Vagina (tissue), 2 donors: ENCODE measurements around the gene NKD2.

Experiments used
- POLR2A ChIP-seq, 2 donors: fragments of 450-650 bp; IDR thresholded peaks; one replicate each; pipeline ENCODE4 v1.6.1; 2017; ENCODE audit warnings: antibody characterized with exemption in 2 of 2, mild to moderate bottlenecking in 2 of 2, moderate library complexity in 2 of 2
- POLR2AphosphoS5 ChIP-seq, 2 donors: sonication (generic); formaldehyde crosslinking; IDR thresholded peaks; one replicate each; pipeline ENCODE4 v1.9.0; 2017; ENCODE audit warnings: antibody characterized with exemption in 2 of 2, mild to moderate bottlenecking in 2 of 2, low read depth in 1 of 2; ENCODE audit not compliant: insufficient read depth in 1 of 2
- TF ChIP-seq, protein P1 (sequence below), 3 experiments: fragments of 450-650 bp in 2 of 3; fragments of 200-600 bp in 1 of 3; sonication (generic) in 1 of 3; IDR thresholded peaks; one replicate each; pipeline ENCODE4 v1.5.1; 2017 to 2019; ENCODE audit warnings: antibody characterized with exemption in 3 of 3, mild to moderate bottlenecking in 2 of 3, moderate library complexity in 2 of 3

DNA sequence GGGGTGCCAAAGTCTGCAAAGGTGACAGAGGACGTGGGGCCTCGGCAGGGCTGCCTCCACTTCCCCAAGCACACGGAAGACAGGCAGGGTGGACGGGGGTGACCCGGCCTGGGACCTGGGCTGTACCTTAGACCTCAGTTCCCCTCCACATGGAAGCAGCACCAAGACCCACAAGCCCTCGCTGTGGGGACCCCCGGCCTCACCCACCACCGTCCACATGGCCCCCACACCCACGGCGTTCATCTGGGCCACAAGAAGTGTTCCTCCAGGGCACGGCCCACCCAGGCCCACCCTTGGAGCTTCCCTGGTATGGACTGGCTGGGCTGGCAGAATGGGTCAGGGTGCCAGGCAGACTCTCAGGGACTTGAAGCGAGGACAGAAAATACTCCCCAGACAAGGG lies 45.8 kb upstream of the NKD2 start:
- TF ChIP-seq, protein P1, sequence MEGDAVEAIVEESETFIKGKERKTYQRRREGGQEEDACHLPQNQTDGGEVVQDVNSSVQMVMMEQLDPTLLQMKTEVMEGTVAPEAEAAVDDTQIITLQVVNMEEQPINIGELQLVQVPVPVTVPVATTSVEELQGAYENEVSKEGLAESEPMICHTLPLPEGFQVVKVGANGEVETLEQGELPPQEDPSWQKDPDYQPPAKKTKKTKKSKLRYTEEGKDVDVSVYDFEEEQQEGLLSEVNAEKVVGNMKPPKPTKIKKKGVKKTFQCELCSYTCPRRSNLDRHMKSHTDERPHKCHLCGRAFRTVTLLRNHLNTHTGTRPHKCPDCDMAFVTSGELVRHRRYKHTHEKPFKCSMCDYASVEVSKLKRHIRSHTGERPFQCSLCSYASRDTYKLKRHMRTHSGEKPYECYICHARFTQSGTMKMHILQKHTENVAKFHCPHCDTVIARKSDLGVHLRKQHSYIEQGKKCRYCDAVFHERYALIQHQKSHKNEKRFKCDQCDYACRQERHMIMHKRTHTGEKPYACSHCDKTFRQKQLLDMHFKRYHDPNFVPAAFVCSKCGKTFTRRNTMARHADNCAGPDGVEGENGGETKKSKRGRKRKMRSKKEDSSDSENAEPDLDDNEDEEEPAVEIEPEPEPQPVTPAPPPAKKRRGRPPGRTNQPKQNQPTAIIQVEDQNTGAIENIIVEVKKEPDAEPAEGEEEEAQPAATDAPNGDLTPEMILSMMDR (IDR thresholded peaks at IDR 0.05), result no peak
- TF ChIP-seq POLR2AphosphoS5 (IDR thresholded peaks at IDR 0.05; ENCODE audit: insufficient read depth in 1 of 2, low read depth in 1 of 2) (no peak), POLR2A (IDR thresholded peaks at IDR 0.05) (no peak)
